Effector CD8-positive, alpha-beta T cell (primary cell): ENCODE data around the gene LCNL1.
"Not testable (repeated sequence)": the region's sequence is repeated elsewhere in the genome, so short reads cannot be mapped to it uniquely, and the experiment has no call there.

Experiments
- DNase-seq: peaks from one replicate; lab custom pipeline; 2025; lab: John Stamatoyannopoulos, UW

Gene LCNL1

DNA sequence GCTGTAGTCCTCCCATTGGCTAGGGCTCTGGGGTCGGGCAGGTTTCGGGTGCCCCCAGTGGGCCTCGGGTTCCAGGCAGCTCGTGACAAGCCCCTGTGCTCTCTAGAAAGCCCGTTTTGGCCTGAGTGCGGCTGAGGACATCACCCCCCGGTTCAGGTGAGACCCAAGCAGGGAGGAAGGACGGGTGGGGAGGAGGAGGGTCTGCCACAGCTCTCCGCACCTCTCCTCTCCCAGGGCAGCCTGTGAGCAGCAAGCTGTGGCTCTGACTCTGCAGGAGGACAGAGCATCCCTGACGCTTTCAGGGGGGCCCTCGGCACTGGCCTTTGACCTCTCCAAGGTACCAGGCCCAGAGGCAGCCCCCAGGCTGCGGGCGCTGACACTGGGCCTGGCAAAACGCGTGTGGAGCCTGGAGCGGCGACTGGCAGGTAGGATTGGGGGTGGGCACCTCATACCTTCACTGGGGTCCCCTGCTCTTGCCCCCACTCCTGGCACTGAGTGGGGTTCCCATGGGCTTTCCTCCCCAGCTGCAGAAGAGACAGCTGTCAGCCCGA, 10.1 kb downstream of the LCNL1 start:
- DNase-seq, result no peak

DNA sequence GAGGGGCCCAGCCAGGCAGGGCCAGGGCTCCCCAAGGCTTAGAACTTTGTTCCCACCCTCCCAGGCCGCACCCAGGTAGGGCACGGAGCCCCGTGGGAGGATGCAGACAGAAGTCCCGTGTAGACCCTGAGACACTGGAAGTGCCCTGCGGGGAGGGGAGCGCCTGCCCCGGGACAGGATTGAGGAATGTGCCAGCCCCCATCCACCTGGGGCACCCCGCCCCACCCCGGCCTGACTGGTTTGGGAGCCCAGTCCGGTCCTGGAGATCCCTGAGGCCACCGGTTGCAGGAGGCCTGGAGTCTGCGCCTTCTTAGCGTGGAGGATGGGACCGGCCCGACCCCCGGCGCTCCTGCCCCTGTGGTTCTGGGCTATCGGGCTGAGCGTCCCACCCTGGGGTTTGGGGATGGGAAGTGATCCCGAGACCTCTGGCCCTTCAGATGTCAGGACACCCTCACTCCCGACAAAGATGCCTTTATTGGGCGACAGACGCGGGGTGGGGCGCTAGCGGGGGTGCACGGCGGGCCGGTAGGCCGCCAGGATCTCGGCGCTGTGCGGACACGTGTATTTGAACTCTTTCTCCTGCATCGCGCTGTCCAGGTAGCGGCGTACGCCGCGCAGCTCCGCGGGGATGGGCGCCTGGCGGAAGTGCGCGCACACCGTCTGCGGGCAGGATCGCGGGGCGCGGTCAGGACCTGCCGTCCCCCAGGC, 11.5 kb downstream of the LCNL1 start:
- no peak for DNase-seq

DNA sequence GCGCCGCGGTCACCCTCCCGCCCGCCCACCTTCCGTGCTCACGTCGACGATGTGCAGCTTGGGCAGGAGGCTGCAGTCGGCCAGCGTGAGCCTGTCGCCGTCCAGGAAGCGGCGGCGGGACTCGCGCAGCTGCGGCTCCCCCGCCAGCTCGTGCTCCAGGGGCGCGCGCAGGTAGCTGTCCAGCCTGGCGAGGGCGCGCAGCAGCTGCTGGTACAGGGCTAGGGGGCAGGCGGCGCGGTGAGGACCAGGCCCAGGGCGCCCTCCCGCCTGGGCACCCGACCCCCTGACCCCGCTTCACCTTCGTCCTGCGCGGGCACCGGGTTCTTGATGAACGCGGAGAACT, 12.1 kb downstream of the LCNL1 start:
- no peak for DNase-seq

DNA sequence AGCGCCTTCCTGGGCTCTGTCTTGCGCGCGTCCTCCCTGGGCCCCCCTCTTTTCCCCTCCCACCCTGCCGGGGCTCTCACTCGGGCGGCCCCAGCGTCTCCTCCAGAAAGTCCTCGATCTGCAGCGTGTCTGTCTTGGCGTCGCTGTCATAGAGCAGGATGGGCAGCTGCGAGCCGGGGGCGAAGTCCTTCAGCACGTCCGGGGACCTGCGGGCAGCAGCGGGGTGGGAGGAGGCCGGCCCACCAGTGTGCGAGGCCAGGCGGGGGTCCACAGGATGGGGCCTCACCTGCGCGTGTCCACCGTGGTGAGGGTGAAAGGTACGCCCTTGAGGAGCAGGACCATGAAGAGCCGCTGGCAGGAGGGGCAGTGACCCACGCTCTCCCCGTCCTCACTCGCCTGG, 12.6 kb downstream of the LCNL1 start:
- no peak for DNase-seq

DNA sequence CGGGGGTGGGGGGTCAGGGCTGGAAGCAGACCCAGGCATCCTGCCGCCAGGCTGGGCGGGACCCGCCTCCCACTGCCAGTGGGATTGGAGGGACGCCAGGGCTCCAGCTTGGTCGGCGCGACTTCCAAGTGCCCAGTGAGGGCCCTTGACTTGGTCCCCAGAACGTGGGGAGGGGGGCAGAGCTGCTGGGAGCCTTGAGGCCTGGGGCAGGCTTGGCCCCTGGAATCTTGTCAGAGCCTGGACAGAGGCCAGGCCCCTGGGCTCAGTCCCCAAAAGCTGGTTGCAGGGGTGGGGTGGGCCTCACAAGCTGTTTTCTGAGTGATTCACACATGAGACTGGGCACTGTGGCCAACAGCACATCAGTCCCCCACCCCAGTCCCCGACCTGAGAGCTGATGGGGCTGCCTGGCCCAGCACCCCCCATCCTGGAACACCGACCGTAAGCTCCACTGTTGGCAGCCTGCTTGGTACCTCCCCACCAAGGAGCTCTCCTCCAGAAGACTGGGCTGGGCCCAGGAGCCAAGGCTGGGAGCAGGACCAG, 13.0 kb downstream of the LCNL1 start:
- no peak for DNase-seq

DNA sequence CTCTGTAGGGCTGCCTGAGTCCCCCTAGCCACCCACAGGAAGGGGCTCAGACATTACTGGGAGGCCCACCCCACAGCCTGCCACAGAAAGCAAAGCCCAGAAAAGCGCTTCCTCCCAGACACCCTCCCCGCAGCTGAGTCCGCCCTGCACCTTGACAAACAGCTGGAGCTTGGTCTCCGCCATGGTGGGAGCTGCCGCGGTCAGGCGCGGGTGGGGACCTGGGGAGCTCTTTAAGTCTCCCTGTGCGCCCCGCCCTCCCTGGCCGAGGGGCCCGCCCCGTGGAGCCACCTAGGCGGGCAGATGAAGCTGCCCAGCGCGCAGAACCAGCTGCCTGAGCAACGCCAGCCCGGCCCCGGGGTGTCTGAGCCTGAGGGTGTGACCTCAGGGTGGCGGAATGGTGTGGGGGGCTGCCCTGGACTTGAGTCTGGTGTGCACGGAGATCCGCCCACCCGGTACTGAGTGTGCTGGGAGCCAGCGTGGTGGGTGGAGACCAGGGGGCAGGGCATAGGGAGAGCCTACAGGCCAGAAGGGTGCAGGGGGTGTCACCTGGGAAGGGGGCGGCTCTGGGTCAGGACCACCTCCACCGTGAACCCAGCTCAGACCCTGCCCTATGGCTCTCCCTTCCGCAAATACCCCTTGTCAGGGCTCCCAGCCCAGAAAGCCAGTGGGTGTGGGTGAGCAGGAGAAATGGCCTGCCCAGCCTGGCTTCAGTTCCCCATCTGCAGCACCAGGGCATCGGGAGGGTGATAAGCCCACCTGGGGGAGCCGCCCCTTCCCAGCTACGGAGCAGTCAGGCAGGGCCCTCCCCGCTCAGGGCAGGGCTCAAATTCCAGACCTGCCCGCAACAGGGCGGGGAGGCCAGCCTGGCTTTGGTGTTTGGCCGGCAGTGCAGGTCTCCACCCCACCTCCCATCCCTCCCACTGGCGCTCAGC, 13.8 kb downstream of the LCNL1 start, which contains the start of gene CLIC3:
TSS of gene CLIC3 (minus strand) at position 208 of the 932 bp plus-strand sequence. CDS start at position 183, 25 bp downstream.
- peak; percentile 39 for DNase-seq

DNA sequence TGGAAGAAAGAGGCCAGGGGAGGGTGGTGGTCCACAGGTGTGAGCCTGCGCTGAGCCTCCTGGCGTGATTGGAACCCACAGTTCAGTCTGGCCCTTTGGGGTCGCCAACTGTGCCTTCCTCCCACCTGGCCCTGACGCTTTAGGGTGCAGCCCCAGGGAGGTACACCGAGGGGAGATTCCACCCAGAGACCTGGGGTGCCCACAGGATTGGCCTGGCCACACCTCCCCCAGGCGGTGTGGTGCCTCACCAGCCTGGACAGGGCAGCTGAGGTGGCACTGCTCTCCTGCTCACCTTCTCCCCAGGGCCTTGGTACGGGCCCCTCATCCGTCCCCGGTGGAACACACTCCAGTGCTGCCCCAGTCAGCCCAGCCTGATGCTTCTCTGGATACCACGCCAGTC, 14.6 kb downstream of the LCNL1 start:
- DNase-seq, result no peak

DNA sequence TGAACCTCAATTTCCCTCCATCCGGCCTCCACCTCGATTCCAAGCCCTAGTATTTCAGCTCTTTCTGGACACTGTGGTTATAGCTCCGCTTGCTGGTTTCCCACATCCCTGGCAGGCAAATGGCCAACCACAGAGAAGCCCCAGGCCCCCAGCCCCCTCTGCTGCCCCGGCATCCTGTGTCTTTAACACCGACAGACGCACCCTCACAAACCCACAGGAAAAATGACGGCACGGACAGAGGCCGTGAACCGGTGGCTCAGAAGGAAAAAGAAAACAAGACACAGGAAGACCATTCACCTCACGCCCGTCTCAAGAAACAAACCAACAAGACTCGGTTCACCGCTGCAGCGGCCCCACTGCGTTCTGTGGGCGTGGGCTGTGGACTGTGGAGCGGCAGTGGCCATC, 15.0 kb downstream of the LCNL1 start:
- DNase-seq, result no peak

DNA sequence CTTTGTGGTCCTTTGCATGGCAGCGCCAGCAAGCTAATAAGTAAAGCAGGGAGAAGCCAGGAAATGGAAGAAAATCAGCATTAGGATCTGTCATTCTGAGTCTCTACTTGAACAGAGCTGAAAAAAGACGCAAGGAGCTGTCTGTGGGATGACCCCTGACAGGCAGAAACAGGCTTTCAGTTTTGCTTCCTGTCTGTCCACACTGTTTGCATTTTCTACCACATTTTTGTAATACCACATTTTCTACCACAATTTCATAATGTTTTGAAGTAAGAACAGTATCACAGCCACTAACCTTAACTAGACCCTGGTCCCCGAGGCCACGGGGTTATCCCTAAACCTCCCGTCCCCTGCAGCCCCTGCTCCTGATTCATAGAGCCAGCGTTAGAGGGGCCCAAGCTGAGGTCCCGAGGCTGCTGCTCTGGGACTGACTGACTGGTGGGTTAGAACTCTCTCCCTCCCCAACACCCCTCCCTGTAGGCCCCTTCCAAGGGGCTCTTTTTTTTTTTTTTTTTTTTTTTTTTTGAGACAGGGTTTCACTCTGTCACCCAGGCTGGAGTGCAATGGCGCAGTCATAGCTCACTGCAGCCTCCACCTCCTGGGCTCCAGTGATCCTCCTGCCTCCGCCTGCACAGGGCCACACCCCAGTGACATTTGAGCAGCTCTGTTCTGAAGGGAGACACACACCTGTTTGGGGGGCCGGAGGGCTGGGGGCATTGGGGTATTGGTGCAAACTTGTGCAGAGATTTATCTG, 17.6 kb downstream of the LCNL1 start:
- no peak for DNase-seq

DNA sequence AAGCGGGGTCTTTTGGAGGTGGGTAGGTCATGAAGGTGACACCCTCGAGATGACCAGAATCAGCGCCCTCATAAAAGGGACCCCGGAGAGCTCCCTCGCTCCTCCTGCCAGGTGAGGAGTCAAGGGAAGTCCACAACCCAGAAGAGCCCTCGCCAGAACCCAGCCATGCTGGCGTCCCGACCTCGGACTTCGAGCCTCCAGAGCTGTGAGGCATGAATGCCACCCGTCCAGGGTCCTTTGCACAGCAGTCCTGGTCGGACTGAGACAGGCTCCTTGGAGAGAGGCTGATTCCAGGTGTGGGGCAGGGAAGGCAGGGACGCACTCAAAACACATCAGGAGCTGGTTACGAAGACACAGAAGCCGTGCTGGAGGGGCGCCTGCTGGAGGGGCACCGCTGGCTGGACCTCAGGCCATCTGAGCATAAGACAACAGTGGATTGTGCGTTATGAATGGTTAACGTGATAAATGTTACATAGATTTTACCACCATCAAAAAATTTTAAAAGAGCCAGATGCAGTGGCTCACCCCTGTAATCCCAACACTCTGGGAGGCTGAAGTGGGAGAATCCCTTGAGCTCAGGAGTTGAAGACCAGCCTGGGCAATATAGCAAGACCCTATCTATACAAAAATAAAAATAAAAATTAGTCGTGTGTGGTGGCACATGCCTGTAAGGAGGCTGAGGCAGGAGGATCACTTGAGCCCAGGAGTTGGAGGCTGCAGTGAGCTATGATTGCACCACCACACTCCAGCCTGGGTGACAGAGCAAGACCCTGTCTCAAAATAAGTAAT, 19.3 kb downstream of the LCNL1 start:
- no peak for DNase-seq

DNA sequence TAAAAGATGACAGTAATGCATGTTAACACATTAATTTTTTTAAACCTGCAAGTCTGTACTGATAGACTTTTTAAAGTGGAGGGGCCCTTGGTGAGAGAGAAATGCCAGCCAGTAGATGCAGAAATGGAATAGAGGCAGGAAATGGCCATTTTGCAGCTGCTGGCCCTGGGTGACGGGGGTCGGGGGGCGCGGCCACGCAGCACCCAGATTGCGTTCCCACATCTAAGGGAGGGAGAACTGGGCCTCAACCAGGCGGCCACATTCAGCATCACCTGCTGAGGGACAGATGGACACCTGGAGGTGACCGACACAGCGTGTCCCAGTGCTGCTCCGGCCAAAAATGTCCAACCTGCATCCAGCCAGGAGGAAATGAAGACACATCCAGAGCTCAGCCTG, 19.9 kb downstream of the LCNL1 start:
- DNase-seq, result no peak

DNA sequence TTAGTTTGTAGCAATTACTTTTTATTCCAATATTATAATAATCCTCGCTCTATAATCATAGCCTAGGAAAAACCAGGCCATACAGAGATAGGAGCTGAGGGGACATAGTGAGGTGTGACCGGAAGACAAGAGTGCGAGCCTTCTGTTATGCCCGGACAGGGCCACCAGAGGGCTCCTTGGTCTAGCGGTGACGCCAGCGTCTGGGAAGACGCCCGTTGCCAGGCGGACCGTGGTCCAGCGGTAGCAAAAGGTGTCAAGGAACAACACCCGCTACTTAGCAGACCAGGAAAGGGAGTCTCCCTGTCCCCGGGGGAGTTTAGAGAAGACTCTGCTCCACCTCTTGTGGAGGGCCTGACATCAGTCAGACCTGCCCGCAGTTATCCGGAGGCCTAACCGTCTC, 21.5 kb downstream of the LCNL1 start:
- not testable (repeated sequence) for DNase-seq

DNA sequence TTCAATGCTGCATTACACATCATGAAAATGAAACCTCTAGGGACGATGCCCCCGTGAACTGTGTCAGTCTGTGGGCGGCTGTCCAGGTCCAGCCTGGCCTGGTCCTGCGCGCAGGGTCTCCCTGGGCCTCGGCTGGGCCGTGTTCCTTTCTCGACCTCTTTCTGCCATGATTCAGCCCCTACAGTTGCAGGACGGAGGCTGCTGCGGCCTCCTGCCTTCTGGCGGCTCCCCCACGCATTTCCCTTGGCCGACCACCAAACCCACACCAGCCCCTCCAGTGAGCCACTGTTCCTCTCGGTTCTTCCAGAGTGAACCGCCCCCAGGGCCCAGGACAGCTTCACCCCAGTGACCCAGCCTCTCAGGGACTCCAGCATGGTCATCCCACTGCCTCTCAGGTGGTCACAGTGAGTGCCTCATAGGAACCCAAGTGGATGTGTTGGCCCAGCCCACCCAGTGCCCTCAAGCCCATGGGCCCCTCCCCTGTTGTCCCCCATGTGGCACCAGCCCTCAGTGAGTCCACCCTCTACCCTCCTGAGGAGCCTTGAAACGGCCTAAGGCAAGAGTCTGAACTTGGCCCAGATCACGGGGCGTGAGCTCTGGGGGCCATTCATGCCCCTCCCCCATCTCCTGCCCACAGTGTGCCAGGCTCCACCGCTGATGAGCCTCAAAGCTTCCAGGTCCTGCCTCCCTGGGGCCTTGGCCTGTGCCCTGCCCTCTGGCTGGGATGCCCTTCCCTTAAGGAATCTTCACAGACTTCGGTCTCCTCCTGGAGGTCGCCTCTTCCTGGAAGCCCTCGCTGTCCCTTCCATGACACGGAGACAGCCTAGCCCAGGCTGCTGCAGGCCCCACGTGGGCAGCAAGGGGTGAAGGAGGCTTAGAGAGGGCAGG, 23.6 kb downstream of the LCNL1 start:
- DNase-seq, result no peak

DNA sequence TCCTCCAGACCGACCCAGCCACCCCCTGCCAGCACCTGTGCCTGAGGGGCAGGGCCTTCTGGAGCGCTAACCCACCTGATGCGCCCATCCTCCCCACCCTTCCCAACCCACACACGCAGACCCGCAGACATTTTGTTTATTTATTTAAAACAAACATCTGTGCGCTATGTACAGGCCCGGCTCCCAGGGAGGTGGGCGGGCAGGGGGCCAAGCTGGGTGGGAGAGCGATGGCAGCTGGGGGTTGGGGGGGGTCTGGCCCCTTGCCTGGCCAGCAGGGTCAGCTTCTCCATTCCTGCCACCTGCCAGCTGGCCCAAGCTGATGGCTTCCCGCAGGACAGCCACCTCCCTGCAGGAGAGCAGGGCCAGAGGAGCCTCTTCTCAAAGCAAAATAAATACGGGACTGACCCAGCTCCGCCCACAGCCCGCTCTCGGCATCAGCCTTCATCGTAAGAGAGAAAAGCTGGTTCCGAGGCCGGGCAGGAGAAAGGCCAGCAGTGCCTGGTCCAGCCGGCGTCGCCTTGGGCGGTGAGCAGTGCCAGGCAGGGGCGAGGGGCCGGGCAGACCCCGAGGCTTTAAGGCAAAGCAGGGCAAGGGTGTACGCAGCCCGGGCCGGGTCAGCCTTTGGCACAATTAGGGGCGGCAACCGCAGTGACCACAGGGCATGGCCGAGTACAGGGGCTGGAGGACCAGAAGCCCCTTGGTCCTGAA, 24.5 kb downstream of the LCNL1 start:
- DNase-seq, result no peak

DNA sequence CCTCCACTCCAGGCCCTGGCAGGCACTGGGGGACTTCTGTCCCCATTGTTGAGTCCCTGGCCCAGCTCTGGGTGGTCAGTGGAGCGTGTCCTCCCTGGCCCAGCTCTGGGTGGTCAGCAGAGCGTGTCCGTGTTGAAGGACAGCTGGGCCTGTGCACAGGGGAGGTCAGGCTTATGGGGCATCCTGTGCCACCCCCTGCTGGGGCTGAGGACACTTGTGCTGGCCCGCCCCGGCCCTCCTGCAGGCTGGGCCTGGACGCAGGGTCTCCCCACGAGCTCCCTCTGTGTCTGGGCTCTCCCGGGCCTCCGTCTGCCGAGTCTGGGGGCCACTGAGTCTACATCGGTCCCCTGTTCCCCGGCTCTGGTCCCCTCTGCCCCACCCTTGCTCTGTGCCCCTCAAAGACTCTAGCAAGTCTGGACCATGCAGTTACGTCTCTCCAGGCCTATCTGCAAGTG, 25.1 kb downstream of the LCNL1 start:
- no peak for DNase-seq

DNA sequence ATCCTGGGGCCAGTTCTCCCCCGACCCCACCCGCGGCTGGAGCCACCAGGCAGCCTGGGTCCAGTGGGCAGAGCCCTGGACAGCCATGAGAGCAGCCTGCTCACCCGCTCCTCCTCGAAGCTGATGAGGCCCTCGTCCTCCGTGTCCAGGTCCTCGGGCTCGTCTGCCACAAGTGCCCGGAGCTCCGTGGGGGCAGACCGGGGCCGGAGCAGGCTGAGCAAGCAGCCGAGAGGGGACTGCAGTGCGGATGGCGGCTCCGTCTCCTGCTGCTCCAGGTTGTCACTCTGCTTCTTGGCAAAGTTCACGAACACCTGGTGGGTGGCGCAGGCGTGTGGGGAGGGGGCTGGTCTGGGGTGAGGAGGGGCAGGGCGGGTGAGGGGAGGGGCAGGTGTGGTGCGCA, 25.5 kb downstream of the LCNL1 start:
- no peak for DNase-seq

DNA sequence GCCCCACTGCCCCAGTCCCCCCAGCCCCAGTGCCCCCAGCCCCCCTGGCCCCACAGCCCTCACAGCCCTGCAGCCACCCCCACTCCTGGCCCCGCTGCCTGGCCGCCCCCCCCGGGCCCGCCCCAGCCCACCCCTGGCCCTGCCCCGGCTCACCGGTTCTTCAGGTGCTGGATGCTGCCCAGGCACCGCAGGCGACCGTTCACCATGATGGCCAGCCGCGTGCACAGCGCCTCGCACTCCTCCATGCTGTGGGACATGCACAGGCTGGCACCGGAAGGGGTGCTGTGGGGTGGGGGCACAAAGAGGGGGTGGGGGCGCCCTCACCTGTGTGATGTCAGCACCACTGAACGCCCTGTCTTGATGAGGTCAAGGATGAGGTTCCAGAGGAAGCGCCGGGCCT, 26.4 kb downstream of the LCNL1 start:
- no peak for DNase-seq

DNA sequence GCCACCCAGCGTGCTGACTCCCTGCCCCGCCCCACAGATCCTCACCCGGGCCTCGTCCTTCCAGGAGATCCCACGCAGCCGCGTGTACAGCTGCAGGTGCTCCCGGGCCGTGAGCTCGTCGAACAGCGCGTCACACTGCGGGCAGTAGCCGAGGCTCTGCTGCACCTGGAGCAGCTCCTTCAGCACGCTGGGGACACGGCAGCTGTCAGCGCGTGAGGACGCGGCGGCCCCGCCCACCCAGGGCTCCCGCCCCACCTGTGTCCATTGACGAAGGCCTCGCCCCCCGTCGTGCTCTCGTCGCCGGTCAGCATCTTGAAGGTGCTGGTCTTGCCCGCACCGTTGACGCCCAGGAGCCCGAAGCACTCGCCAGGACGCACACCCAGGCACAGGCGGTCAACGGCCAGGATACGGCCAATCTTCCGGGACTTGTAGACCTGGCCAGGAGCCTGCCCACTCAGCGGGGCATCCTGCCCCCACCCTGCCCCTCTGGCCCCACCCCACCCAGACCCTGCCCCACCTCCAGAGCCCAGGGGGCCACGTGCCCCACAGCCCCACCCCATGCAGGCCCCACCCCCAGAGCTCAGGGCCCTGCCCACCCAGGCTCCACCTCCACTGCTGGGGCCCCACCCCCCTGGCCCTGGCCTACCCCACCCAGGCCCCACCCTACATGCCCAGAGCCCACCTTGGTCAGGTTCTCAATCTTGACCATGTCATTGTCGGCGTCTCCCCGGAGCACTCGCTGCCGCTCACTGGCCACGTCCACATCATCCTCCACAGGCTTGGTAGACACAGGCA, 27.3 kb downstream of the LCNL1 start:
- no peak for DNase-seq

DNA sequence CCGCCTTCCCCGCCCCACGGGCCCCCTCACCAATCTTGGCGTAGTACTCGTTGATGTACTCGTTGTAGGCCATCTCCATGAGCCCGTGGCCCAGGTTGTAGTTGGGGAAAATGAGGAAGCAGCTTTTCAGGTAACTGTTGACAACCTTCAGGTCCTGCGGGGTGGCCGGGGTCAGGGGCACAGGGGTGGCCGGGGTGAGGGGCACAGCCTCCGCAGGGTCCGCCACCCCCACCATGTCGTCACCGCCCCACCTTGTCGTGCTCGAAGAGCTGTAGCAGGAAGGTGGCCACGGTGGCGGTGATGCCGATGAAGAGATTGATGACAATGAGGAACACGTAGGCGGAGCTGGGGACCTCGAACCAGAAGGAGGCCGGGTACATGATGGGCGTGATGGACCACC, 28.4 kb downstream of the LCNL1 start:
- no peak for DNase-seq
